ENCODE data around the gene SCAPER.

DNA sequence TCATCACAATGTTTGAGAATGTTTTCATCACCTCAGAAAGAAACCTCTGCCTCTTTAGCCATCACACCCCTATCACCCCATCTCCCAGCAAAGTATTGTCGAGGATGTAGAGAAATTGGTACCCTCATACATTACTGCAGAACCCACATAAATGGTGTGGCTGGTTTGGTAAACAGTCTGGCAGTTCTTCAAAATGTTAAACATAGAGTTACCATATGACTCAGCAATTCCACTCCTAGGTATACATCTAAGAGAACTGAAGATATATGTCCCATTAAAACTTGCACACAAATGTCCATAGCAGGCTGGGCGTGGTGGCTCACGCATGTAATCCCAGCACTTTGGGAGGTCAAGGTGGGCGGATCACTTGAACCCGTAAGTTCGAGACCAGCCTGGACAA lies 585.1 kb downstream of the SCAPER start:
- no peak for TF ChIP-seq CTCF (IDR thresholded peaks at IDR 0.05)
- no peak for TF ChIP-seq POLR2A (IDR thresholded peaks at IDR 0.05)
